Fibroblast of skin of left quadriceps (primary cell): ENCODE results near the gene ZNF462.

Source experiments
- DNase-seq, 2 experiments: peaks; one replicate each; pipeline ENCODE4 v3.0.0-alpha.2; 2013; ENCODE audit warnings: low read depth in 2 of 2

Gene ZNF462

DNA sequence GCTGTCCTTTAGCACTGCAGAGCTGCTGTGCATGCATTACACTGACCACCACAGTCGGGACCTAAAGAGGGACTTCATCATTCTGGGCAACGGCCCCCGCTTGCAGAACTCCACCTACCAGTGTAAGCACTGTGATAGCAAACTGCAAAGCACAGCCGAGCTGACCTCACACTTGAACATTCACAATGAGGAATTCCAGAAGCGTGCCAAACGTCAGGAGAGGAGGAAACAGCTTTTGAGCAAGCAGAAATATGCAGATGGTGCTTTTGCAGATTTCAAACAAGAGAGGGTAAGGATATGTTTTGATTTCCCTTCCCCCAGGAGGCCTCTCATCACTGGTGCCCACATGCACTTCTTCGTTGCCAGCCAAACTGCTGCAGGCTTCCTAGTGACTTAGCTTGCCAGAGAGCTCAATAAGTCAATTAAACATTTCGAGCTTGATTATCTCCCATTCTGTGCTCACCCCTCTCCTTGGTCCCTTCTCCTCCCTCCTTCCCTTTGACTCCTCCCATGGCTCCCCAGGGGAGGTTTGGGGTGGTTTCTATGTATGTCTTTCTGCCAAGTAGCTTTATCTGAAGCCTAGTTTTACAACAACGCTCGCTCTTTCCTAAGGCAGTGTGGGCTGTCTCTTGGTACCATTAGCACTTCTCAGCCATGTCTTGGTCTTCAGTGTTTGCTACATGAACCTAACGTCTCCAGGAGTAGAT is 66.7 kb downstream of the ZNF462 start:
- DNase-seq = no peak

DNA sequence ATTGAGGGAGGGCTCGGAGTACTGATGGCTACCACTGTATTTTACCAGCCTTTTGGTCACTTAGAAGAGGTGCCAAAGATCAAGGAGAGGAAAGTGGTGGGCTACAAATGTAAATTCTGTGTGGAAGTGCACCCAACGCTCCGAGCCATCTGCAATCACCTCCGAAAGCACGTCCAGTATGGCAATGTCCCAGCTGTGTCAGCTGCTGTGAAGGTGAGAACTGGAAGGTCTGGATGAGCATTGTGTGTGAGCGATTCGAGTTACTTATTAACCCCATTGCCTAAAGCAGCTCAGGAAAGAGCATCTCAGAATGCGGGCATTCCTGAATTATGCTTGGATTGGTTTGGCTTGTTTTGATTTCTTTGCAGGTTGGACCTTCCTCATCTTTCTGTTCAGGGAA is 67.5 kb downstream of the ZNF462 start:
- DNase-seq = no peak

DNA sequence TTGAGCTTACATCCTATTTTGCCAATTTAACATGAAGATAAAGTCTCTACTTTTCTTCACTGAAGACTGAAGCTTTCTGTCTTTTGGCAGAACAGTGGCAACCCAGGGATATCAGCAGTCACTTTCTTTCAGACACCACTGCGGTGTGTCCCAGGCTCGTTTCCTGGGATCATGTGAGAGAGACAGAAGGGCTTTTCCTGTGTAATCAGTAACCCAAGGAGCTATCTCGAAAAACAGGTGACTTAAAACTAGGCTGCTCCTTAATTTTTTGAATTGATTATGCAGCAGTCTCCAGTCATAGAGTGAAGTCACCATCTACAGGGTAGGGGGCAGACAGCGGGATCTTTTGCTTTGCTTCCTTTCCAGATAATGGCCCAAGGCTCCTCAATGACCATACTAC is 68.5 kb downstream of the ZNF462 start:
- DNase-seq = no peak

DNA sequence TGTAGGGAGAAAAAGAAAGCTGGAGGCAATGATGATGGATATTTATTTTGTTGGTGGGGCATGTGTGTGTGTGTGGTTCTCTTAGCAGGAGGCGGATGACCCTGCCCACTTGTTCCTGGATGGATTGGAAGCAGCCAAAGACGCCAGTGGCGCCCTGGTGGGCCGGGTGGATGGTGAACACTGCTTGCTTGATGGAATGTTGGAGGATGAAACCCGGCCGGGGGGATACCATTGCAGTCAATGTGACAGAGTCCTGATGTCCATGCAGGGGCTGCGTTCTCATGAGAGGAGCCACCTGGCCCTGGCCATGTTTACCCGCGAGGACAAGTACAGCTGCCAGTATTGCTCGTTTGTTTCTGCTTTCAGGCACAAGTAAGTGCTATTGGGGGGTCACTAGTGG is 69.2 kb downstream of the ZNF462 start:
- no peak for DNase-seq

DNA sequence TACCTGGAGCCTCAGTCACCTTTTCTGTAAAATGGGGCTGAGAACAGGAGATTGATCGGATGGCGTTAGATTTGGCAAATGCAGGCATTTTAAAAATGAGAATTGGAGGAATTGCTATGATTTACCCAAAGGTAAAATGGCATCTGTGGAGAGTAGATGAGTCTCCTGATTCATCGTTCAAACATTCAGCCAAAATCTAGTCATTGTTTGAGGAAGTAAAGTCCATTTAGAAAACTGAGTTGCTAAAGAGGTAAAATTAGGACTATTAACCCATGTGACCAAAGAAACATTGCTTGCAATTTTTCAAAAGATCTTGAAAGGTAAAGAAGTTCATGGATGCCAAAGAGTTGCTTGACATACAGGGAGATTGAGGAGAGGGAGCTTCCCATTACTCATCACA is 69.7 kb downstream of the ZNF462 start:
- DNase-seq = no peak

DNA sequence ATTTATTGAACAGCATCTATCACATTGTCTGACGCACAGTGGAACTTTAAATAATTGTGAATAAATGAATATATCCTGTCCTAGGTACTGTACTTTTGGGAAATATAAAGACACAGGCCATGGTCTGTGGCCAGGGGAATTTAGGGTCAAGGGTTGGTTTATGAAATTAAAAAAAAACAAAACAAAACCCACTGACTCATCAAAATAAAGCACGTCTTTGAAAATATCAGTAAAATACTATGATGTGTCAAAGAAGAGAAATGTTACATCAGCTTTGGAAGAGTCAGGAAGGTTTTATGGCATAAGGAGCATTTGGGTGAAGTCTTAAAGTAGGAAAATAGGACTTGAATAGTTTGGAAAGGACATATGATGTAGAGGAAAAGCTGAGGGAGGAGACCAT is 70.5 kb downstream of the ZNF462 start:
- DNase-seq = no peak

DNA sequence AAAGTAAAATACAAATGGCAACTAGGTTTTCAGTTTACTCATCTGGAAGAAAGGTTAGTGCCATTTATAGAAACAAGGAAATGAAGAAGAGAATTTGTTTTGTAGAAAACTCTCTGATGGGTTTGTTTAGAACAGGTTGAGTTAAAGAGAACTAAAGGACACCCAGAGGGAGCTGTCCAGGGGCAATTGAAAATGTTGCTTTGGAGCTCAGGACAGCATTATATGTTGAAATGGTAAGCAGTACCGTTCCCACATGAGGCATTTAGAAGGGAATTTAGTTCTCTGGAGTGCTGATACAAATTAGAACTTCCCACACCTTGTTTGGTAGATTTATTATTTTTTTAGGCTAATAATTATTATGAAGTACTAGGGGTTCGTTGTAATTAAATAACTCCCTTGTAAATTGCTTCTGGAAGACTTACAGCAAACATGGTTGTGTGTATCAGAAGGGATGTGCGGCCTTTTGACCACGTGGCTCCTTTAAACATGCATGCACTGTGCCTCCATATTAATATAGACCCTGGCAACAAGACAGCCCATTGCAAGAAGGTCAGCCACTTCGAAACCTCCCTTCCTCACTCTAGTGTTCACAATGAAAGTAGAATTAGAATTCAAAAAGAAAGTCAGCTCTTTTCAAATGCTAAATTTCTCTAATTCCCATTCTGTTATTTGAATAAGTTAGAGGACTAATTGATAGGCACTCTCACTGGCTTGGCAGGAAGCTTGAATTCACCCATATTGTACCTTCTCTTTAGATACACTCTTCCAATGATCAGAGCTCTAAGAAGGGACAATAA is 71.7 kb downstream of the ZNF462 start:
- no peak for DNase-seq

DNA sequence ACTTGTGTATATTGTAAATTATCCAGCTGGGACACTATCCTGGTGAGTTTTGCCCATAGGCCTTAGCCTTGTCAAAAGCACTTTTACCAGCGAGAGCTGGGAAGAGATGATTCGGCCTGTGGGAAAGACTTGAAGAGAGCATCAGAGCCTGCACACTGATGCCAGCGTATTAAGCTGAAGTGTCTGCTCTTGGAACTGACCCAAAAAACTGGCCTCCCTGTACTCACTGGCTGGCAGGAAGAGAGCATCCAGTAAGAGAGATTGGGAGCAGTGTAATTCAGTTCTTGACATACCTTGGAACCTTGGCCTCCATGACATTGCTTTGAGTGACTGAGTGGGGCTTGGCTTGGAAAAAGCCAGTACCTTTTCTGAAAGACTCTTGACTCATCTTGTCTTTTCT is 73.7 kb downstream of the ZNF462 start:
- no peak for DNase-seq

DNA sequence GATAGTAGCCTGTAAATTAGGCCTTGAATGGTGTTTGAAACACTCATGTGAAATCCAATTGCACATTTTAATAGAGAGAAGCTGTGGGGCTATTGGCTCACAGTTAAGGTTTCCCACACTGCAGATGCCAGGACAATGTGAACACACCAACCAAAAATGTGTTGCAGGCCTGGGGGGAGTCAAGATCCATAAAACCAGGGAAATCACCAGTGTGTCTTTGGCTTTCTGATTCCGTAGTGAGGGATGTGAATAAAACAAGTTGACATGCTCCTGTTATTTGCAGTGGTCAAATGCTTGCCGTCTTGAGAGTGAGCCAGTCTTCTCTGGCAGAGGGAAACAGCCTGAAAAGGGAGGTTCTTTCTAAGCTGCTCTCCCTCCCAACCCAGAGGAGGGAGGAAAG is 79.0 kb downstream of the ZNF462 start:
- no peak for DNase-seq

DNA sequence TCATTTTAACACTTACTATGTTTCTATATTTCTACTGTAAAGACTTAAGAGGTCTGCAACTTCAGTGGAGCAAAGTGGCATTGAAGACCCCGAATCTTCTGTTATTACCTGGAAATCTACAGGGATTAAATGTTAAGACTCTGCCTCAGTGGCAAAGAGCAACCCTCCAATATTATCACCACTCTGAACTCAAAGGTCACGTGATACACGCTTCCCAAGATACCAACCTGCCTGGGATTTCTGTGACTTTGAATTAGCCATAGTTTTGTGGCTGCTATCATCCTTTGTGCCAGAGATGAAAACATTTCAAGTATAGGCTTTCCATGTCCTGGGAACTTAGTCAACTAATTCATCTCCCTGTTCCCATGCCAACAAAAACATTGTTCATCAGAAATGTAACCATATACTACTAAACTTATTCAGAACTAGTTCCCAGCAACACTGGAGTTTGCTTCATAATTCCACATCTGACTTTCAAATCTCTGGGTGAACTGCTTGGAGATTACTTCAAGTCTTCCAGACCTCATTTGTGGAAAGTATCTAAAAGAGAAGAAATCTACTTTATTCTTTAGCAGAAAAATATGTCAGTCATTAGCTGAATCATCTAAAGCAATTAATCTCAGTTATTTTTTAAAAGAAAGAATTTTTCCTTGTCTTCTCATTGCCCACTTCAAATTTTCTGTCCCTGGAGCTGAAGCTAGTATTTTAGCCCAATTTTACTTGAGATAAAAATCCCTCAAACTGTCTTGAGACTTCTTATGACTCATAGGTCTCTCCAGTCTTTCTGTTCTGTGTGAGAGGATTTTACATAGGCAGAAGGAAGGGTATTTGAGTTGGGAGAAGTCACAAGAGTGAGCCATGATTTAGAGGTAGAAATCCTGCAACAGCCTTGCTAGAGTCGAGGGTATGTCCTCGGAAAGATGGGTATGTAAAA is 83.0 kb downstream of the ZNF462 start:
- DNase-seq = peak; percentile 60 to 63

DNA sequence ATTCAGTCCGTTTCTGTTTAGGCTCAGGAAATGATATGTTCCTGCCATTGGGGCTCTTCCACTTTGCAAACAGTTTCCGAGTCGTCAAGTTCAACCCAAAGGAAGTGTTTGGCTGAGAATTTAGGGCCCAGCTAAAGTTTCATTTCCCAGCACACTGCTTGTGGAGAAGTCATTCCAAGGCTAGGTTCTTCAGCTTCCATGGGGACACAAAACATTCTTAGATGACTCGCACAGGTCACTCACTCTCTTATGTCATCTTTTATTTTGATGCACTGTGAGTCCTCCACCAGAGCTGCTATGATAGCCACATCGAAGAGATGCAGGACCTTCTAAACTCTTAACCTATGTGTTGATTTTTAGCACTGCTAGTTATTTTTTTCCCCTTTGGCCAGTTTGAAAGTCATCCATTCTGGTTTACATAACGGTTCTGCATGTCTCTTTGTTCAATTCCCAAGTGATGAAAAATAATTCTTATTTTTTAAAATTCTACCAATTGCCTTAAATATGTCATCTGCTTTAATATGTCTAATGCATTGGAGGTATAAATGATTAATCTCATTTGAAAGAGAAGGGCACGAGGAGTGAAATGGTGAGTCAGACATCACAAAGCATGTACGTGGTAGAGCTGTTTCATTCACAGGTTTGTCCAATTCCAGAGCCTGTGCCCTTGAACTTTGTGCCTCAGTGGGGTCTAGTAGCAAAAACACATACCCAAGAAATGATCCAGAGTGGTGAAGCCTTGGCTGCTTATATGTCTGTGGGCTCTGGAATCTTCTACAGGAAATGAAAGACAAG is 84.3 kb downstream of the ZNF462 start:
- DNase-seq = no peak

DNA sequence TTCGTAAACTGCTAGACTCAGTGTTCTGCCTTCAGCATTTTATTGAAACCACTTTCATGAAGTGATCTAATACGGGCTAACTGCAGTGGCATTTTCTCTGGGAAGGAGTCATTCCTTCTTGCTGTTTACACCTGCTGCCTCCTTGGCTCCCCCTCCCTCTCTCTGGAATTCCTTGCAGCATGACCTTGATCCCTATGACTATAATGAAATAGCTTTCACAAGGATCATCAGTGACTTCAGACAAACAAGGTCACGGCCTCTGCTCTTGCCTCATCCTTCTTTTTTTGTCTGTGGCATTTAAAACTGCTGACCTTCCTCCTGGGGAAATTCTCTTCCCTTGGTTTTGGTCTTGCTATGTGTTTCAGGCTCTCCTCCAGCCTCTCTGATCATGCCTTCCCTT is 90.2 kb downstream of the ZNF462 start:
- no peak for DNase-seq

DNA sequence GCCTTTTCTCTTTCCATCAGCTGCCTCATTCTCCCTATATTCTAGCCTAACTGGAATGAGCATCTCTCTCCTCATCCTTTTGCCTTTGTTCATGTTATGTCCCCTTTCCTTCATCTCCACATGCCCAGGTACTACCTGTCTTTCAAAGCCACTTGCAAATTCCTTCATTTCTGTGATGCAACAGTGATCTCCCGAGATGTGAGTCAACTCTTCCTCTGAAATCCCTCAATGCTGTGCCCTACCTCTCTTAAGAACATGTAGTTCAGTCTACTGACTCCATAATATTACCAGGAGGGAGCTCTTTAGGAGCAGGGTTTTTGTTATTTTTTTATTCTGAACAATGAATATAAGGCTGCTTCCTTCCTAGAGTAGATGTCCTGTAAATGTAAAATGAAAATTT is 91.6 kb downstream of the ZNF462 start:
- DNase-seq = no peak

DNA sequence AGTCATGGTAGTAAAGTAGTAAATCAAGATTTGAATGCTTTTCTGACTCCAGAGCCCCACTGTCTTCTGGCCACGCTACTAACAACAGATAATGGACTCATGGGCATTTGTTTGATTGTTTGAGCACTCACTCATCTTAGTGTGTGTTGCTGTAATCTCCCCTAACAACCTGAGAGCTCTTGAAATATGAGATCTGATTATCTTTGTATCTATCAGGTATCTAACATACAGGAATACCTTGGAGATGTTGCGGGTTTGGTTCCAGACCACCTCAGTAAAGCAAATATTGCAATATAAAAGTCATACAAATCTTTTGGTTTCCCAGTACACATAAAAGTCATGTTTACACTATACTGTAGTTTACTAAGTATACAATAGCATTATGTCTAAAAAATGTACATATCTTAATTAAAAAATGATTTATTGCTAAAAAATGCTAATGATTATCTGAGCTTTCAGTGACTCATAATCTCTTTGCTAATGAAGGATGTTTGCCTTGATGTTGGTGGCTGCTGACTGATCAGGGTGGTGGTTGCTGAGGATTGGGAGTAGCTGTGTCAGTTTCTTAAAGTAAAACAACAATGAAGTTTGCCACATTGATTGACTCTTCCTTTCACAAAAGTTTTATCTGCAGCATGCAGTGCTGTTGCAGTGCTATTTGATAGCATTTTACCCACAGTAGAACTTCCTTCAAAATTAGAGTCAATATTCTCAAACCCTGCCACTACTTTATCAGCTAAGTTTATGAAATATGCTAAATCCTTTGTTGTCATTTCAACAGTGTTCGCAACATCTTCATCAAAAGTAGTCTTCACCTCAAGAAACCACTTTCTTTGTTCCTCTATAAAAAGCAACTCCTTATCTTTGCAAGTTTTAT is 92.2 kb downstream of the ZNF462 start:
- no peak for DNase-seq

DNA sequence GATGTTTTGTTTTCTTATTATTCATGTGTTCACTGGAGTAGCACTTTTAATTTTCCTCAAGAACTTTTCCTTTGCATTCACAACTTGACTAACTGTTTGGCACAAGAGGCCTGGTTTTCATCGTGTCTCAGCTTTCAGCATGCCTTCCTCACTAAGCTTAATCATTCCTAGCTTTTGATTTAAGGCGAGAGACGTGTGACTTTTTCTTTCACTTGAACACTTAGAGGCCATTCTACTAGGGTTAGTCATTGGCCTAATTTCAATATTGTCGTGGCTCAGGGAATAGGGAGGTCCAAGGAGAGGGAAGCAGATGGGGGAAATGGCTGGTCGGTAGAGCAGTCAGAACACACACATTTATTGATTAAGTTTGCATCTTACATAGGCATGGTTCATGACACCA is 94.0 kb downstream of the ZNF462 start:
- peak; percentile 78 to 80 for DNase-seq

DNA sequence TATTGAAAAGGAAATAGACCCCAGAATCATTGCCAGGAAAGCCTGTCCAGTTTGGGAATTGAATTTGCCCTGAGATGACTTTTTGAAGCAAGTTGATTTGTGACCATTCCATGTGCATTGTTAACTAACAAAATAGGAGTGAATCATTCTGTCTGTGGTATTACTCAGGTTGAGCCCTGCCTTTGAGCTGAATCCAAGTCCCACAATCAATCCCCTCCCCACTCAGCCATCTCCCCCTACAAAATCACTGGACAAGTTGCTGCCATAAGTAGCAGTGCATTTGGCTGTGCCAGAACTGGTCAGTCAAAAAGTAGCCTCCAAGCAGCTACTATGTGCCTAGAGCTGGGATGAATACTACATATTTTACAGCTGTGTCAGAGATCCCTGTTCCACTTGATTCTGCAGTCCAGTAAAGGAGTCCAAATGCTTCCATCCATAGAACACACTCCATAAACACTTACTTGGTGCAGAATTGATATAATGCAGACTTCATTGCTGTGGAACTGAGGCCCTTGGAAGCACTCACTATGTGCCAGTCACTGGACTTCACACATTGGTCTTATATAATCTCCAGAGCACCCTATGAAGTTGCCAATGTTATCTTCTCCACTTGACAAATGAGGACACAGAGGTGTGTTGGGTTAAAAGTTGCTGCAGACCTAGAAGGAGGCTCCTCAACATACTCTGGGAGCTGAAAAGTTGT is 96.1 kb downstream of the ZNF462 start:
- DNase-seq = no peak

DNA sequence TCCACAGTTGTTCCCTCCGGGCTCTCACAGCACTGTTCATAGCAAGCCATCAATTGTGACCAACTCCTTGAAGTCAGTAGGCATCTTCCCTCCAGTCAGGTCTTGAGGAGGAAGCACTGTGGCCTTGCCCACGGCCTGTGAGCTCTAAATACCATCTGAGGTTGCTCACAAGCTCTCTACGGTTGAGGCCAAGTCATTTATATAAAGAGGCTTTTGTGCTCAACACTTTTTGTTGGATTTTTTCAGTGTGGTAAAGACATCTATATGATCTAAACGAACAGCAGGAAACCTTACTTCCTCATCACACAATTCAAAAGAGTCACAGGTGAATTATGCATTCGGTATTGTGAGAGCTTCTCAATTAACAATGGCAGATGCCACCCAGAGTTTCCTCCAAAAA is 97.3 kb downstream of the ZNF462 start:
- no peak for DNase-seq

DNA sequence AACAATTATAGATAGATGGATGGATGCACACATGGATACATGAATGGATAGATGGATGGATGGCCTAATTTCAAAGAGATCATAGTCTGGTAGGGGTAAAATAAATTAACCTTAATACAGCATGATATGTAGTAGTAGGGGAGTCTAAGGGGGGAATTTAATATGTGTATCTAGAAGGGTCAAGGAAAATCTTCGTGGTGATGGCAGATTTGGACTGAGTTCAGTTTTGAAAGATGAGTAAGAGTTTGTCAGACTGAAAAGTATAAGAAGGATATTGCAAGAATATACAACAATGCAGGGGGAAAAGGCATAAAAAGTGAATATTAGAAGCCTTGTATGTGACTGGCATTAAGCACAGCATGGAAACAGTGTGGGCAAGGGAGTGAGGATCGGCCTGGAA is 98.7 kb downstream of the ZNF462 start:
- no peak for DNase-seq

DNA sequence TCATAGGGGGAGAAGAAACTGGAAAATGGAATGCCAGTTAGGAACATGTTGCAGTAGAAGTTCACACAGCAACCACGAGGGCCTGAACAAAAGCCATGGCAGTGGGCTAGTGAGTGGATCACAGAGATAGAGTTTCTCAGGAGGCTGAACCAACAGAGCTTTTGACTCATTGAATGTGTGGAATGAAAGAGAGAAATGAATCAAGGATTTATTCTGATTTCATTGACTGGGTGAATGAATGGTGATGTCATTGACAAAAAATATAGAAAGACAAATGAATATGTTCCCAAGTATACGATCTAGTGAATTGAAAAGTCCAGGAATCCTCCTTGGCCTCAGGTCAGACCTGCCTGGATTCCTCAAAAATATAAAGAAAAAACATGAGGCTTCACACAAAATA is 99.2 kb downstream of the ZNF462 start:
- DNase-seq = no peak
